Amniotic epithelial cell (primary cell): ENCODE data around the gene WSB2.
"Not testable (repeated sequence)": the region's sequence is repeated elsewhere in the genome, so short reads cannot be mapped to it uniquely, and the experiment has no call there.

Source experiments
- DNase-seq: peaks from one replicate; pipeline ENCODE4 v3.0.0-alpha.2; 2010; ENCODE audit warnings: low read depth

The WSB2 gene

GRCh38 chr12:118035190-118036041, 25.6 kb downstream of the WSB2 start:
- no peak for DNase-seq

- peak; percentile 49 for DNase-seq
Observed at GRCh38 chr12:118034429-118035189, 26.4 kb downstream of the WSB2 start.

GRCh38 chr12:118033902-118034301, 27.1 kb downstream of the WSB2 start:
- DNase-seq: no peak

GRCh38 chr12:118033323-118033722, 27.7 kb downstream of the WSB2 start:
- DNase-seq: no peak

GRCh38 chr12:118032188-118032587, 28.8 kb downstream of the WSB2 start:
- no peak for DNase-seq

GRCh38 chr12:118029166-118029565, 31.8 kb downstream of the WSB2 start:
- DNase-seq: no peak

- no peak for DNase-seq
Observed at GRCh38 chr12:118025168-118025567, 35.8 kb downstream of the WSB2 start.

- no peak for DNase-seq
Observed at GRCh38 chr12:118023301-118023860, 37.6 kb downstream of the WSB2 start.

GRCh38 chr12:118022728-118023109, 38.3 kb downstream of the WSB2 start:
- DNase-seq: no peak

GRCh38 chr12:118022097-118022727, 38.8 kb downstream of the WSB2 start:
- not testable (repeated sequence) for DNase-seq

GRCh38 chr12:118020036-118020435, 40.9 kb downstream of the WSB2 start:
- DNase-seq: no peak

GRCh38 chr12:118017926-118018325, 43.1 kb downstream of the WSB2 start:
- no peak for DNase-seq

GRCh38 chr12:118016424-118017264, 44.3 kb downstream of the WSB2 start, which contains the start of gene RFC5:
TSS of gene RFC5 (plus strand) at chr12:118016703. CDS start at chr12:118016828, 125 bp downstream.
- DNase-seq: peak; percentile 89

- no peak for DNase-seq
Observed at GRCh38 chr12:118015944-118016343, 45.0 kb downstream of the WSB2 start.

- DNase-seq: no peak
Observed at GRCh38 chr12:118015306-118015705, 45.7 kb downstream of the WSB2 start.

GRCh38 chr12:118013283-118013682, 47.7 kb downstream of the WSB2 start:
- no peak for DNase-seq

GRCh38 chr12:118011961-118012360, 49.0 kb downstream of the WSB2 start:
- no peak for DNase-seq

GRCh38 chr12:118011377-118011776, 49.6 kb downstream of the WSB2 start:
- no peak for DNase-seq

- DNase-seq: no peak
Observed at GRCh38 chr12:118010903-118011302, 50.1 kb downstream of the WSB2 start.

- not testable (repeated sequence) for DNase-seq
Observed at GRCh38 chr12:117999806-118000205, 61.2 kb downstream of the WSB2 start.

- no peak for DNase-seq
Observed at GRCh38 chr12:117998719-117999118, 62.3 kb downstream of the WSB2 start.
